Liver (tissue), 9 donors: ENCODE results near the gene KLHL30. TPM values are rescaled to one million over a fixed set of nuclear protein-coding genes. Genes with fewer than 3 reads are reported as not detected.
A peak's percentile ranks its signal among the peaks of the same experiment; 100 is the strongest.

Experiments used
- DNase-seq: peaks from one replicate; pipeline ENCODE4 v3.0.0-alpha.2; 2017; ENCODE audit warnings: low spot score
- H3K27ac ChIP-seq, 2 donors: one replicate each; pipeline ENCODE4 v1.7.0; 2013; ENCODE audit warnings: inconsistent platforms in 2 of 2, low read length in 2 of 2, control low read depth in 1 of 2, low read depth in 1 of 2, mild to moderate bottlenecking in 1 of 2
- H3K27me3 ChIP-seq, 4 donors: one replicate each; pipeline versions ENCODE4 v1.6.1 to v1.7.0; 2013; ENCODE audit warnings: low read length in 3 of 4, inconsistent platforms in 1 of 4, mild to moderate bottlenecking in 1 of 4, moderate library complexity in 1 of 4; ENCODE audit not compliant: control insufficient read depth in 4 of 4, insufficient read depth in 4 of 4
- H3K36me3 ChIP-seq, 4 donors: one replicate each; pipeline versions ENCODE4 v1.6.1 to v1.7.0; 2013; ENCODE audit warnings: low read length in 3 of 4, mild to moderate bottlenecking in 3 of 4, low read depth in 1 of 4, moderate library complexity in 1 of 4; ENCODE audit not compliant: control insufficient read depth in 4 of 4, insufficient read depth in 3 of 4
- H3K4me1 ChIP-seq, 4 donors: one replicate each; pipeline versions ENCODE4 v1.6.1 to v1.7.0; 2013; ENCODE audit warnings: low read length in 3 of 4, mild to moderate bottlenecking in 3 of 4, moderate library complexity in 1 of 4; ENCODE audit not compliant: control insufficient read depth in 4 of 4, insufficient read depth in 4 of 4
- H3K4me3 ChIP-seq, 3 donors: one replicate each; pipeline versions ENCODE4 v1.6.1 to v1.7.0; 2013; ENCODE audit warnings: low read length in 3 of 3, control low read depth in 1 of 3, low read depth in 1 of 3, mild to moderate bottlenecking in 1 of 3
- H3K9ac ChIP-seq, 2 donors: one replicate each; pipeline ENCODE4 v1.7.0; 2013; ENCODE audit warnings: low read length in 2 of 2, mild to moderate bottlenecking in 2 of 2, moderate library complexity in 2 of 2, control low read depth in 1 of 2, low read depth in 1 of 2
- H3K9me3 ChIP-seq, 4 donors: one replicate each; pipeline versions ENCODE4 v1.6.1 to v1.7.0; 2013; ENCODE audit warnings: low read length in 3 of 4; ENCODE audit not compliant: control insufficient read depth in 4 of 4
- ATF3 ChIP-seq: IDR thresholded peaks from 2 replicates; pipeline ENCODE4 v1.6.1; 2016; ENCODE audit warnings: antibody characterized with exemption
- EGR1 ChIP-seq, 2 donors: IDR thresholded peaks; 2 replicates each; pipeline ENCODE4 v1.6.1; 2016 to 2018; ENCODE audit warnings: antibody characterized with exemption in 2 of 2, low read depth in 2 of 2
- FOXA1 ChIP-seq: IDR thresholded peaks from 2 replicates; pipeline ENCODE4 v1.6.1; 2016; ENCODE audit warnings: antibody characterized with exemption
- FOXA2 ChIP-seq: IDR thresholded peaks from 2 replicates; pipeline ENCODE4 v1.6.1; 2016; ENCODE audit warnings: antibody characterized with exemption
- GABPA ChIP-seq, 2 donors: IDR thresholded peaks in 1 of 2; conservative IDR thresholded peaks in 1 of 2; 2 replicates each; pipeline ENCODE4 v1.6.1; 2016; ENCODE audit warnings: antibody characterized with exemption in 2 of 2, mild to moderate bottlenecking in 1 of 2, moderate library complexity in 1 of 2
- HNF4A ChIP-seq, 2 donors: conservative IDR thresholded peaks; 2 replicates each; pipeline ENCODE4 v1.6.1; 2016; ENCODE audit warnings: antibody characterized with exemption in 2 of 2, mild to moderate bottlenecking in 2 of 2
- HNF4G ChIP-seq: IDR thresholded peaks from 2 replicates; pipeline ENCODE4 v1.6.1; 2016; ENCODE audit warnings: antibody characterized with exemption
- JUND ChIP-seq, 2 donors: IDR thresholded peaks; 2 replicates each; pipeline ENCODE4 v1.6.1; 2016; ENCODE audit warnings: antibody characterized with exemption in 2 of 2
- NR2F2 ChIP-seq: IDR thresholded peaks from 2 replicates; pipeline ENCODE4 v1.6.1; 2016; ENCODE audit warnings: antibody characterized with exemption
- RAD21 ChIP-seq, 2 donors: IDR thresholded peaks; 2 replicates each; pipeline ENCODE4 v1.6.1; 2016; ENCODE audit warnings: antibody characterized with exemption in 2 of 2, mild to moderate bottlenecking in 2 of 2
- RXRA ChIP-seq, 2 donors: IDR thresholded peaks; 2 replicates each; pipeline ENCODE4 v1.6.1; 2017 to 2018; ENCODE audit warnings: antibody characterized with exemption in 2 of 2, mild to moderate bottlenecking in 1 of 2
- SP1 ChIP-seq: IDR thresholded peaks from 2 replicates; pipeline ENCODE4 v1.6.1; 2018; ENCODE audit warnings: antibody characterized with exemption, mild to moderate bottlenecking
- TAF1 ChIP-seq: conservative IDR thresholded peaks from 2 replicates; pipeline ENCODE4 v1.6.1; 2016; ENCODE audit warnings: antibody characterized with exemption, mild to moderate bottlenecking
- YY1 ChIP-seq: IDR thresholded peaks from 2 replicates; pipeline ENCODE4 v1.6.1; 2016; ENCODE audit warnings: antibody characterized with exemption, mild to moderate bottlenecking
- WGBS: extraction: QIAGEN DNeasy Blood & Tissue Kit; methylation state at CpG from one replicate; pipeline ENCODE4 v1.1.7; 2013; 5-methylcytosine and 5-hydroxymethylcytosine counted together
- polyA plus RNA-seq, 2 donors: library from polyadenylated mRNA; stranded (reverse) in 1 of 2; unstranded in 1 of 2; fragments of 200-250 nt in 1 of 2; fragments of >200 nt in 1 of 2; fragmentation: Nextera tagmentation in 1 of 2; extraction: Ambion mirVana in 1 of 2; gene quantifications; one replicate each; pipeline versions ENCODE4 v1.2.1 to v1.2.3, GENCODE V29; 2013 to 2015
- total RNA-seq, 2 donors: library from RNA; depleted of rRNA; stranded (reverse); fragments of >200 nt; gene quantifications; one replicate each; pipeline ENCODE4 v1.2.3, GENCODE V29; 2014
- TF ChIP-seq, protein P1 (sequence below): IDR thresholded peaks from 2 replicates; pipeline ENCODE4 v1.6.1; 2016; ENCODE audit warnings: antibody characterized with exemption
- TF ChIP-seq, protein P2 (sequence below): IDR thresholded peaks from 2 replicates; pipeline ENCODE4 v1.6.1; 2016; ENCODE audit warnings: antibody characterized with exemption
- TF ChIP-seq, protein P3 (sequence below): IDR thresholded peaks from 2 replicates; pipeline ENCODE4 v1.6.1; 2016; ENCODE audit warnings: antibody characterized with exemption, mild to moderate bottlenecking
- TF ChIP-seq, protein P4 (sequence below): fragments of 150-350 bp; IDR thresholded peaks from 2 replicates; pipeline ENCODE4 v1.5.1; 2017; ENCODE audit warnings: improper control_type of control experiment, low read depth, low read length; ENCODE audit not compliant: missing input control
- donor health status: healthy.
- donor health status: healthy.
- donor health status: healthy.
- donor health status: healthy.
- donor health status: healthy.

The KLHL30 gene
- total and polyA plus RNA-seq, 4 donors, result 0.05 to 0.08 TPM; not detected in 2

- Histone ChIP-seq H3K9ac (peak overlapping the region in 1 of 2 donors; percentile 2), H3K36me3 (no peaks in the 10 kb centered on the region), H3K27ac (peak overlapping the region; percentile 54 to 67), H3K9me3 (no peaks in the 10 kb centered on the region), H3K4me3 (peak overlapping the region; percentile 20 to 42 (median 29)), H3K4me1 (peaks cover 4 to 18% (median 12%) of the 10 kb centered on the region in 4 donors), H3K27me3 (no peaks in the 10 kb centered on the region)
- no peak for DNase-seq
- TF ChIP-seq EGR1 (IDR thresholded peaks at IDR 0.05; ENCODE audit: low read depth in 2 of 2), result no peak
- peak; percentile 61 for TF ChIP-seq SP1
- TF ChIP-seq, protein P1, sequence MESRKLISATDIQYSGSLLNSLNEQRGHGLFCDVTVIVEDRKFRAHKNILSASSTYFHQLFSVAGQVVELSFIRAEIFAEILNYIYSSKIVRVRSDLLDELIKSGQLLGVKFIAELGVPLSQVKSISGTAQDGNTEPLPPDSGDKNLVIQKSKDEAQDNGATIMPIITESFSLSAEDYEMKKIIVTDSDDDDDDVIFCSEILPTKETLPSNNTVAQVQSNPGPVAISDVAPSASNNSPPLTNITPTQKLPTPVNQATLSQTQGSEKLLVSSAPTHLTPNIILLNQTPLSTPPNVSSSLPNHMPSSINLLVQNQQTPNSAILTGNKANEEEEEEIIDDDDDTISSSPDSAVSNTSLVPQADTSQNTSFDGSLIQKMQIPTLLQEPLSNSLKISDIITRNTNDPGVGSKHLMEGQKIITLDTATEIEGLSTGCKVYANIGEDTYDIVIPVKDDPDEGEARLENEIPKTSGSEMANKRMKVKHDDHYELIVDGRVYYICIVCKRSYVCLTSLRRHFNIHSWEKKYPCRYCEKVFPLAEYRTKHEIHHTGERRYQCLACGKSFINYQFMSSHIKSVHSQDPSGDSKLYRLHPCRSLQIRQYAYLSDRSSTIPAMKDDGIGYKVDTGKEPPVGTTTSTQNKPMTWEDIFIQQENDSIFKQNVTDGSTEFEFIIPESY, result no peak
- peak in 1 of 2 donors; percentile 47 for TF ChIP-seq GABPA (IDR thresholded peaks at IDR 0.05 in 1 of 2, conservative IDR thresholded peaks at IDR 0.05 in 1 of 2)
- TF ChIP-seq TAF1, result no peak
- TF ChIP-seq RXRA (IDR thresholded peaks at IDR 0.05), result peak; percentile 93 to 95
- TF ChIP-seq JUND (IDR thresholded peaks at IDR 0.05), result no peak
- no peak for TF ChIP-seq FOXA2
- peak; percentile 53 for TF ChIP-seq YY1
- TF ChIP-seq RAD21 (IDR thresholded peaks at IDR 0.05), result peak in 1 of 2 donors; percentile 65
- TF ChIP-seq HNF4A (conservative IDR thresholded peaks at IDR 0.05), result peak; percentile 89 to 93
- TF ChIP-seq FOXA1, result peak; percentile 11
- TF ChIP-seq HNF4G, result peak; percentile 63
- TF ChIP-seq, protein P2, sequence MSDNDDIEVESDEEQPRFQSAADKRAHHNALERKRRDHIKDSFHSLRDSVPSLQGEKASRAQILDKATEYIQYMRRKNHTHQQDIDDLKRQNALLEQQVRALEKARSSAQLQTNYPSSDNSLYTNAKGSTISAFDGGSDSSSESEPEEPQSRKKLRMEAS, result no peak
- TF ChIP-seq, protein P3, sequence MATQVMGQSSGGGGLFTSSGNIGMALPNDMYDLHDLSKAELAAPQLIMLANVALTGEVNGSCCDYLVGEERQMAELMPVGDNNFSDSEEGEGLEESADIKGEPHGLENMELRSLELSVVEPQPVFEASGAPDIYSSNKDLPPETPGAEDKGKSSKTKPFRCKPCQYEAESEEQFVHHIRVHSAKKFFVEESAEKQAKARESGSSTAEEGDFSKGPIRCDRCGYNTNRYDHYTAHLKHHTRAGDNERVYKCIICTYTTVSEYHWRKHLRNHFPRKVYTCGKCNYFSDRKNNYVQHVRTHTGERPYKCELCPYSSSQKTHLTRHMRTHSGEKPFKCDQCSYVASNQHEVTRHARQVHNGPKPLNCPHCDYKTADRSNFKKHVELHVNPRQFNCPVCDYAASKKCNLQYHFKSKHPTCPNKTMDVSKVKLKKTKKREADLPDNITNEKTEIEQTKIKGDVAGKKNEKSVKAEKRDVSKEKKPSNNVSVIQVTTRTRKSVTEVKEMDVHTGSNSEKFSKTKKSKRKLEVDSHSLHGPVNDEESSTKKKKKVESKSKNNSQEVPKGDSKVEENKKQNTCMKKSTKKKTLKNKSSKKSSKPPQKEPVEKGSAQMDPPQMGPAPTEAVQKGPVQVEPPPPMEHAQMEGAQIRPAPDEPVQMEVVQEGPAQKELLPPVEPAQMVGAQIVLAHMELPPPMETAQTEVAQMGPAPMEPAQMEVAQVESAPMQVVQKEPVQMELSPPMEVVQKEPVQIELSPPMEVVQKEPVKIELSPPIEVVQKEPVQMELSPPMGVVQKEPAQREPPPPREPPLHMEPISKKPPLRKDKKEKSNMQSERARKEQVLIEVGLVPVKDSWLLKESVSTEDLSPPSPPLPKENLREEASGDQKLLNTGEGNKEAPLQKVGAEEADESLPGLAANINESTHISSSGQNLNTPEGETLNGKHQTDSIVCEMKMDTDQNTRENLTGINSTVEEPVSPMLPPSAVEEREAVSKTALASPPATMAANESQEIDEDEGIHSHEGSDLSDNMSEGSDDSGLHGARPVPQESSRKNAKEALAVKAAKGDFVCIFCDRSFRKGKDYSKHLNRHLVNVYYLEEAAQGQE, result peak; percentile 34
- TF ChIP-seq, protein P4, sequence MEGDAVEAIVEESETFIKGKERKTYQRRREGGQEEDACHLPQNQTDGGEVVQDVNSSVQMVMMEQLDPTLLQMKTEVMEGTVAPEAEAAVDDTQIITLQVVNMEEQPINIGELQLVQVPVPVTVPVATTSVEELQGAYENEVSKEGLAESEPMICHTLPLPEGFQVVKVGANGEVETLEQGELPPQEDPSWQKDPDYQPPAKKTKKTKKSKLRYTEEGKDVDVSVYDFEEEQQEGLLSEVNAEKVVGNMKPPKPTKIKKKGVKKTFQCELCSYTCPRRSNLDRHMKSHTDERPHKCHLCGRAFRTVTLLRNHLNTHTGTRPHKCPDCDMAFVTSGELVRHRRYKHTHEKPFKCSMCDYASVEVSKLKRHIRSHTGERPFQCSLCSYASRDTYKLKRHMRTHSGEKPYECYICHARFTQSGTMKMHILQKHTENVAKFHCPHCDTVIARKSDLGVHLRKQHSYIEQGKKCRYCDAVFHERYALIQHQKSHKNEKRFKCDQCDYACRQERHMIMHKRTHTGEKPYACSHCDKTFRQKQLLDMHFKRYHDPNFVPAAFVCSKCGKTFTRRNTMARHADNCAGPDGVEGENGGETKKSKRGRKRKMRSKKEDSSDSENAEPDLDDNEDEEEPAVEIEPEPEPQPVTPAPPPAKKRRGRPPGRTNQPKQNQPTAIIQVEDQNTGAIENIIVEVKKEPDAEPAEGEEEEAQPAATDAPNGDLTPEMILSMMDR, result no peak
- no peak for TF ChIP-seq ATF3
- TF ChIP-seq NR2F2, result no peak
- 60% methylated on average over 28 of the region's 28 CpGs for WGBS
Measured at GRCh38 chr2:238107525-238108422, 30.7 kb upstream of the KLHL30 start.
